Measurements from ENCODE around the gene NPAS3. TPM values are rescaled to one million over a fixed set of nuclear protein-coding genes. Genes with fewer than 3 reads are reported as not detected.

Gene NPAS3
- total RNA-seq, 1 donor from 2014 or later: 1.6 TPM

DNA sequence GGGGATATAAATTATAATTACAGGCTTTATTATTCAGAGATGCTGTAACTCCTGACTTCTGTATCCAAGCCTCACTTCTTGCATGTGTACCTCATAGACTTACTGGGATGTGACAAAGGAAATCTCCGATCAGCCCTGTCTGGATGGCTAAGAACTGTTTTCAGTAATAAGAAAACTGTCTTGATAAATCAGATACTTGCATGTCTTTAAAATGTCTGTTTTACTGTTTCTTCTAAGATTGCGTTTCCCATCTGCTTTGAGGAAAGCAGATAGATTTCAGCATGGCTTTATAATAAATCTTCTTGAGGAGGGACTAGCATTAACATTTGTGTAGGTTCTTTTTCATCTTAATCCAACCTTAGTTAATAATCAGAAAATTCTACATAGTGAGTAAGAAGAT is 616.3 kb downstream of the NPAS3 start:
- no peaks in the 10 kb centered on the region for H3K36me3 Mint-ChIP-seq (ENCODE audit: low read depth, unreplicated experiment)
- no peaks in the 10 kb centered on the region for H3K9me3 Mint-ChIP-seq (ENCODE audit: unreplicated experiment)

DNA sequence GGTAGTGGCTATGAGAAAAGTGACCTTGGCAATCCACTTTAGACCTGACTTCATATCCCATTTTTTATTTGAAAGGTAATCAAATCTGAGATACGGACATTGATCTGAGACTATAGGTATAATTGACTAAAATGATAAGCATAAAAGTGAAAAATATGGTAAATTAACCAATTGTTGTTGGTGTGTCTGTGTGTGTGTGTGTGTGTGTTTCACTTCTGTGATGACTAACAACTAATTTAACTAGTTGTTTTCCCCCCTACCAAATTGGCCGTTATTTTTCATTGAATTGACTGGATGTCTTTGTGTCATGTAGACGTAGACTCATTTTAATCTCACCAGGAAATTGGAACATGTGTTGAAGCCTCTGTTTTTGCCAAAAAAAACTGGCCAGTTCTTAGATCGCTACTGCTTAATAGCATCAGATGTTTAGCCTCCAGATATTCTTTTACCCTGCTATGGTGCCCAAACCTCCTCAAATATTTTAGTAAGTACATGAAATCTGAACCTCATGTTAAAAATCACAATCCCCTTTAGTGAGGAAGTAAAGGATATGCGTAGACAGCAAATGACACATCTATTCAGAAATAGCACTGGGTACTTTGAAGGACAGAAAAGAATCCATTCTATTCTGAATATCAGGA is 617.2 kb downstream of the NPAS3 start:
- H3K9me3 Mint-ChIP-seq (ENCODE audit: unreplicated experiment): no peaks in the 10 kb centered on the region
- peaks cover 3% of the 10 kb centered on the region for H3K4me1 Mint-ChIP-seq (ENCODE audit: unreplicated experiment)
- H3K27me3 Mint-ChIP-seq (ENCODE audit: unreplicated experiment): no peaks in the 10 kb centered on the region
- H3K36me3 Mint-ChIP-seq (ENCODE audit: low read depth, unreplicated experiment): no peaks in the 10 kb centered on the region
- H3K4me3 Mint-ChIP-seq (ENCODE audit: unreplicated experiment): no peak overlapping the region
- H3K27ac Mint-ChIP-seq (ENCODE audit: unreplicated experiment): no peak overlapping the region
- DNase-seq (ENCODE audit: low spot score): no peak
- TF ChIP-seq, protein P1, sequence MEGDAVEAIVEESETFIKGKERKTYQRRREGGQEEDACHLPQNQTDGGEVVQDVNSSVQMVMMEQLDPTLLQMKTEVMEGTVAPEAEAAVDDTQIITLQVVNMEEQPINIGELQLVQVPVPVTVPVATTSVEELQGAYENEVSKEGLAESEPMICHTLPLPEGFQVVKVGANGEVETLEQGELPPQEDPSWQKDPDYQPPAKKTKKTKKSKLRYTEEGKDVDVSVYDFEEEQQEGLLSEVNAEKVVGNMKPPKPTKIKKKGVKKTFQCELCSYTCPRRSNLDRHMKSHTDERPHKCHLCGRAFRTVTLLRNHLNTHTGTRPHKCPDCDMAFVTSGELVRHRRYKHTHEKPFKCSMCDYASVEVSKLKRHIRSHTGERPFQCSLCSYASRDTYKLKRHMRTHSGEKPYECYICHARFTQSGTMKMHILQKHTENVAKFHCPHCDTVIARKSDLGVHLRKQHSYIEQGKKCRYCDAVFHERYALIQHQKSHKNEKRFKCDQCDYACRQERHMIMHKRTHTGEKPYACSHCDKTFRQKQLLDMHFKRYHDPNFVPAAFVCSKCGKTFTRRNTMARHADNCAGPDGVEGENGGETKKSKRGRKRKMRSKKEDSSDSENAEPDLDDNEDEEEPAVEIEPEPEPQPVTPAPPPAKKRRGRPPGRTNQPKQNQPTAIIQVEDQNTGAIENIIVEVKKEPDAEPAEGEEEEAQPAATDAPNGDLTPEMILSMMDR (IDR thresholded peaks at IDR 0.05; ENCODE audit: unreplicated experiment): no peak

More for the DNA sequence above, 616.3 kb downstream of the NPAS3 start:
- TF ChIP-seq, protein P1 (IDR thresholded peaks at IDR 0.05; ENCODE audit: unreplicated experiment): no peak
- Mint-ChIP-seq H3K4me3 (ENCODE audit: unreplicated experiment) (no peak overlapping the region), H3K27me3 (ENCODE audit: unreplicated experiment) (no peaks in the 10 kb centered on the region), H3K27ac (ENCODE audit: unreplicated experiment) (no peak overlapping the region), H3K4me1 (ENCODE audit: unreplicated experiment) (peaks cover 3% of the 10 kb centered on the region)
- DNase-seq (ENCODE audit: low spot score): no peak

DNA sequence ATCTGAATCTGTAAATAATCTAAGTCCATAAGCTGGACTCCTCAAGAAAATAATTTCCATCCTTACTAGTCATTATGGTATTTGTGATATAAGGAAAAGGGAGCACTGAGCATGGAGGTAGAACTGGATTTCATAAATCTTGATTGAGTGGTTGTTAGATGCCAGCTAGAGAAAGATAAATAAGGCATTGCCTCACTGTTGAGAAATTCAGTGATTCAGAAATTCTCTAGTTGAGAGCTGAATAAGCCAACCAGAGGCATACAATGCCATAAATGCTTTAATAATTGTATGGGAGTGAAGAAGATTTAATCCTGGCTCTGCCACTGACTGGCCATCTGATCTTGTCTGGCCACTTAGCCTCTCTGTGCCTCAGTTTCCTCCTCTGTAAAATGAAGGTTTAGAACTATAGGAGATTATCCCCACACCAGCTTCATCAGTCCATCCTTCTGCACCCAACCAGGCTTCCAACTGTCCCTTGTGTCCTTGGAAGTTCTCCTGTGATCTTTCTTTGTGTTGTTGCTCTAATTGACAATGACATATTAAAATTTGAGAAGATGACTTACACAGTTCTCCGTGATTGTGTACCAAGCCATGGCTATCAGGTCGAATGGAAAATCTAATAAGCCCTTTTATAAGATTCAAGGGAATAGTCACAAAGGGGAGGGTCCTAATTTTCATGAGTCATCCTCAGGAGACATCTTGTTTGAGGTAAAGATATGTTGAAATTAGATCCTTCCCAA is 617.9 kb downstream of the NPAS3 start:
- Mint-ChIP-seq H3K27me3 (ENCODE audit: unreplicated experiment) (no peaks in the 10 kb centered on the region), H3K4me1 (ENCODE audit: unreplicated experiment) (peaks cover 3% of the 10 kb centered on the region), H3K4me3 (ENCODE audit: unreplicated experiment) (no peak overlapping the region)

GRCh38 chr14:33560718-33561431 is 622.2 kb downstream of the NPAS3 start:
- TF ChIP-seq, protein P1 (IDR thresholded peaks at IDR 0.05; ENCODE audit: unreplicated experiment): no peak
- Mint-ChIP-seq H3K9me3 (ENCODE audit: unreplicated experiment) (no peaks in the 10 kb centered on the region), H3K4me3 (ENCODE audit: unreplicated experiment) (no peak overlapping the region), H3K27ac (ENCODE audit: unreplicated experiment) (no peak overlapping the region), H3K4me1 (ENCODE audit: unreplicated experiment) (peaks cover 24% of the 10 kb centered on the region), H3K27me3 (ENCODE audit: unreplicated experiment) (no peaks in the 10 kb centered on the region), H3K36me3 (ENCODE audit: low read depth, unreplicated experiment) (no peaks in the 10 kb centered on the region)
- no peak for DNase-seq (ENCODE audit: low spot score)

More for the DNA sequence above, 617.9 kb downstream of the NPAS3 start:
- no peak for DNase-seq (ENCODE audit: low spot score)
- H3K27ac Mint-ChIP-seq (ENCODE audit: unreplicated experiment): no peak overlapping the region
- no peaks in the 10 kb centered on the region for H3K9me3 Mint-ChIP-seq (ENCODE audit: unreplicated experiment)
- H3K36me3 Mint-ChIP-seq (ENCODE audit: low read depth, unreplicated experiment): no peaks in the 10 kb centered on the region
- TF ChIP-seq, protein P1 (IDR thresholded peaks at IDR 0.05; ENCODE audit: unreplicated experiment): no peak
